DOHH2 (cell line): ENCODE measurements around the gene MRTFB.

Source experiments
- CTCF ChIP-seq: fragments of 200-600 bp; sonication (generic); IDR thresholded peaks from one replicate; pipeline ENCODE4 v1.5.1; 2014; ENCODE audit warnings: antibody characterized with exemption, mild to moderate bottlenecking, low read depth, low read length; ENCODE audit not compliant: poor library complexity, severe bottlenecking
- EZH2phosphoT487 ChIP-seq: fragments of 200-600 bp; sonication (generic); IDR thresholded peaks from 2 replicates; pipeline ENCODE4 v1.6.1; 2017; ENCODE audit warnings: borderline replicate concordance, mild to moderate bottlenecking, antibody characterized with exemption, low read length, moderate library complexity, mixed read lengths

GRCh38 chr16:14199199-14199598 is 128.1 kb downstream of the MRTFB start:
- no peak for TF ChIP-seq CTCF
- TF ChIP-seq EZH2phosphoT487, result no peak
